IMR-90 (cell line): ENCODE results near the gene TBC1D1. TPM values are rescaled to one million over a fixed set of nuclear protein-coding genes. Genes with fewer than 3 reads are reported as not detected.
A peak's percentile ranks its signal among the peaks of the same experiment; 100 is the strongest.

Experiments used
- ATAC-seq: fragments of 200-7000 bp; cut with Tn5 transposase; 2 replicates; pipeline ENCODE4 v1.9.1; 2020; ENCODE audit warnings: low read depth, mild to moderate bottlenecking, moderate library complexity
- BruUV-seq: library from RNA; stranded (reverse); fragments of 400-500 nt; replicated peaks from 2 replicates; lab custom pipeline; 2021; lab: Mats Ljungman, UMichigan
- CTCF ChIA-PET: fragments of 300-600 bp; formaldehyde crosslinking; extraction: SDS; loops from one replicate; lab custom pipeline; 2021; ENCODE audit warnings: antibody characterized with exemption; lab: Yijun Ruan, JAX
- POLR2A ChIA-PET: fragments of 300-600 bp; sonication (Branson Sonifier 250); formaldehyde crosslinking; loops from one replicate; lab custom pipeline; 2022; ENCODE audit warnings: antibody characterized with exemption; ENCODE audit not compliant: unreplicated experiment; lab: Charles Lee
- DNase-seq: peaks from one replicate; pipeline ENCODE4 v3.0.0; 2013
- H2AFZ ChIP-seq: replicated peaks from 2 replicates; pipeline ENCODE3; 2013; ENCODE audit warnings: low read length, mild to moderate bottlenecking; ENCODE audit not compliant: poor library complexity
- H2AK5ac ChIP-seq: 2 replicates; pipeline ENCODE4 v1.6.1; 2013; ENCODE audit warnings: low read depth, low read length, inconsistent platforms
- H2AK9ac ChIP-seq: replicated peaks from 2 replicates; pipeline ENCODE3; 2013; ENCODE audit warnings: mild to moderate bottlenecking, low read depth, low read length, moderate library complexity; ENCODE audit not compliant: poor library complexity
- H2BK120ac ChIP-seq: 2 replicates; pipeline ENCODE4 v1.6.1; 2013; ENCODE audit warnings: low read depth, low read length, inconsistent platforms
- H2BK15ac ChIP-seq: 3 replicates; pipeline ENCODE4 v1.6.1; 2013; ENCODE audit warnings: low read depth, low read length, inconsistent platforms
- H2BK20ac ChIP-seq: 2 replicates; pipeline ENCODE4 v1.6.1; 2013; ENCODE audit warnings: low read depth, mild to moderate bottlenecking, inconsistent platforms, low read length, moderate library complexity
- H2BK5ac ChIP-seq: 2 replicates; pipeline ENCODE4 v1.6.1; 2013; ENCODE audit warnings: mild to moderate bottlenecking, low read depth, low read length, inconsistent platforms; ENCODE audit not compliant: poor library complexity, severe bottlenecking
- H3K14ac ChIP-seq: replicated peaks from 2 replicates; pipeline ENCODE4 v1.6.1; 2013; ENCODE audit warnings: low read depth, low read length, inconsistent platforms
- H3K18ac ChIP-seq: 2 replicates; pipeline ENCODE4 v1.6.1; 2013; ENCODE audit warnings: low read depth, low read length, control low read depth
- H3K23ac ChIP-seq: 2 replicates; pipeline ENCODE4 v1.6.1; 2013; ENCODE audit warnings: low read depth, low read length, inconsistent platforms
- H3K27ac ChIP-seq: 2 replicates; pipeline ENCODE4 v1.5.1; 2013; ENCODE audit warnings: mild to moderate bottlenecking, control low read depth, low read length; ENCODE audit not compliant: insufficient read depth
- H3K27me3 ChIP-seq: 2 replicates; pipeline ENCODE4 v1.6.1; 2013; ENCODE audit warnings: low read length; ENCODE audit not compliant: control insufficient read depth, insufficient read depth
- H3K36me3 ChIP-seq: 2 replicates; pipeline ENCODE4 v1.6.1; 2013; ENCODE audit warnings: low read length, mixed read lengths; ENCODE audit not compliant: control insufficient read depth, insufficient read depth
- H3K4ac ChIP-seq: 2 replicates; pipeline ENCODE4 v1.6.1; 2013; ENCODE audit warnings: low read depth, low read length, inconsistent platforms
- H3K4me1 ChIP-seq: 2 replicates; pipeline ENCODE4 v1.6.1; 2013; ENCODE audit warnings: low read length, mixed read lengths; ENCODE audit not compliant: control insufficient read depth, insufficient read depth
- H3K4me2 ChIP-seq: 2 replicates; pipeline ENCODE4 v1.6.1; 2013; ENCODE audit warnings: low read depth, mild to moderate bottlenecking, control low read depth, low read length, moderate library complexity
- H3K4me3 ChIP-seq: 2 replicates; pipeline ENCODE4 v1.5.1; 2013; ENCODE audit warnings: low read depth, mild to moderate bottlenecking, control low read depth, low read length, moderate library complexity; ENCODE audit not compliant: insufficient read depth
- H3K56ac ChIP-seq: 2 replicates; pipeline ENCODE4 v1.6.1; 2013; ENCODE audit warnings: low read length, inconsistent platforms; ENCODE audit not compliant: insufficient read depth; ENCODE audit errors: extremely low read depth
- H3K79me1 ChIP-seq, 2 experiments: 2 replicates each; pipeline ENCODE4 v1.6.1; 2013; ENCODE audit warnings: low read length in 2 of 2, inconsistent platforms in 1 of 2, low read depth in 1 of 2
- H3K9ac ChIP-seq: 2 replicates; pipeline ENCODE4 v1.6.1; 2013; ENCODE audit warnings: low read depth, low read length, control low read depth
- H3K9me1 ChIP-seq: 2 replicates; pipeline ENCODE4 v1.6.1; 2013; ENCODE audit warnings: low read length, inconsistent platforms; ENCODE audit not compliant: insufficient read depth
- H3K9me3 ChIP-seq: 2 replicates; pipeline ENCODE4 v1.6.1; 2013; ENCODE audit warnings: low read length; ENCODE audit not compliant: control insufficient read depth, insufficient read depth
- H4K20me1 ChIP-seq: 2 replicates; pipeline ENCODE4 v1.6.1; 2013; ENCODE audit warnings: low read length, inconsistent platforms; ENCODE audit not compliant: insufficient read depth
- H4K5ac ChIP-seq: 2 replicates; pipeline ENCODE4 v1.6.1; 2013; ENCODE audit warnings: mild to moderate bottlenecking, low read depth, low read length, control low read depth
- H4K8ac ChIP-seq, 2 experiments: 2 replicates each; pipeline ENCODE4 v1.6.1; 2013; ENCODE audit warnings: low read depth in 2 of 2, low read length in 2 of 2, control low read depth in 1 of 2, inconsistent platforms in 1 of 2
- H4K91ac ChIP-seq: 2 replicates; pipeline ENCODE4 v1.6.1; 2013; ENCODE audit warnings: low read depth, low read length, inconsistent platforms; ENCODE audit not compliant: insufficient read depth
- BHLHE40 ChIP-seq: fragments of 150-350 bp; IDR thresholded peaks from 2 replicates; pipeline ENCODE4 v1.6.1; 2016; ENCODE audit warnings: mild to moderate bottlenecking, low read depth, low read length
- CEBPB ChIP-seq: IDR thresholded peaks from 2 replicates; pipeline ENCODE4 v1.6.1; 2012; ENCODE audit warnings: low read depth, low read length, improper control_type of control experiment
- CHD1 ChIP-seq: IDR thresholded peaks from 2 replicates; pipeline ENCODE4 v1.6.1; 2012; ENCODE audit warnings: low read depth, low read length, improper control_type of control experiment
- ELK1 ChIP-seq: fragments of 150-350 bp; IDR thresholded peaks from 2 replicates; pipeline ENCODE4 v1.6.1; 2016; ENCODE audit warnings: low read depth, mild to moderate bottlenecking, low read length, moderate library complexity, borderline replicate concordance
- FOS ChIP-seq: fragments of 150-350 bp; IDR thresholded peaks from 2 replicates; pipeline ENCODE4 v1.6.1; 2016; ENCODE audit warnings: low read depth, low read length
- MAFK ChIP-seq: IDR thresholded peaks from 2 replicates; pipeline ENCODE4 v1.6.1; 2012; ENCODE audit warnings: low read depth, low read length, improper control_type of control experiment
- MAZ ChIP-seq: IDR thresholded peaks from 2 replicates; pipeline ENCODE4 v1.6.1; 2012; ENCODE audit warnings: low read depth, mild to moderate bottlenecking, low read length, improper control_type of control experiment, moderate library complexity, borderline replicate concordance
- MXI1 ChIP-seq: IDR thresholded peaks from 2 replicates; pipeline ENCODE4 v1.6.1; 2012; ENCODE audit warnings: low read depth, mild to moderate bottlenecking, low read length, moderate library complexity, borderline replicate concordance
- NFE2L2 ChIP-seq: fragments of 150-350 bp; IDR thresholded peaks from 2 replicates; pipeline ENCODE4 v1.6.1; 2016; ENCODE audit warnings: low read depth, mild to moderate bottlenecking, low read length
- POLR2A ChIP-seq: IDR thresholded peaks from 2 replicates; pipeline ENCODE4 v1.6.1; 2012; ENCODE audit warnings: mild to moderate bottlenecking, low read depth, low read length
- RAD21 ChIP-seq: IDR thresholded peaks from 2 replicates; pipeline ENCODE4 v1.6.1; 2012; ENCODE audit warnings: low read length, improper control_type of control experiment
- RCOR1 ChIP-seq: IDR thresholded peaks from 2 replicates; pipeline ENCODE4 v1.6.1; 2012; ENCODE audit warnings: mild to moderate bottlenecking, low read length, improper control_type of control experiment; ENCODE audit not compliant: insufficient replicate concordance
- SMC3 ChIP-seq: fragments of 150-350 bp; IDR thresholded peaks from 2 replicates; pipeline ENCODE4 v1.6.1; 2016; ENCODE audit warnings: low read depth, mild to moderate bottlenecking, antibody characterized with exemption, low read length, moderate library complexity
- USF2 ChIP-seq: fragments of 150-350 bp; IDR thresholded peaks from 2 replicates; pipeline ENCODE4 v1.6.1; 2017; ENCODE audit warnings: mild to moderate bottlenecking, antibody characterized with exemption, low read length, low read depth
- WGBS, 2 experiments: methylation state at CpG; one replicate each; pipeline versions ENCODE4 v1.1.5 to v1.1.7; 2013; ENCODE audit warnings: missing lambda C conversion rate in 2 of 2; ENCODE audit not compliant: insufficient read length in 1 of 2; ENCODE audit errors: extremely low coverage in 2 of 2; 5-methylcytosine and 5-hydroxymethylcytosine counted together
- dilution Hi-C: fragments of 300-500 bp; cut with HindIII; formaldehyde crosslinking; loops from one replicate; pipeline ENCODE4 v1.14.3; 2018; ENCODE audit warnings: low sequenced_read_pairs; ENCODE audit not compliant: unreplicated experiment
- in situ Hi-C: fragments of 300-500 bp; cut with MboI; formaldehyde crosslinking; loops from 3 replicates; pipeline ENCODE4 v1.14.3; 2019; ENCODE audit warnings: low sequenced_read_pairs, inconsistent platforms, mixed read lengths
- intact Hi-C: fragments of 100-400 bp; cut with micrococcal nuclease; formaldehyde crosslinking; loops from 2 replicates; pipeline ENCODE4 v1.10.0; 2022
- polyA plus RNA-seq, 3 experiments: library from polyadenylated mRNA; depleted of rRNA; stranded (reverse); fragments of >200 nt; gene quantifications; 2 replicates each; pipeline ENCODE4 v1.2.3, GENCODE V29; 2012; ENCODE audit warnings: low replicate concordance in 1 of 3
- total RNA-seq: library from RNA; depleted of rRNA; stranded (reverse); fragments of >200 nt; gene quantifications from 2 replicates; pipeline ENCODE4 v1.2.3, GENCODE V29; 2012

Gene TBC1D1
- total and polyA plus RNA-seq, 2 of the 4 experiments (the other 2 are of a cell fraction): 42.4 to 104 TPM

- H2BK20ac ChIP-seq: no peak overlapping the region
- no peak overlapping the region for H2BK120ac ChIP-seq
- no peak overlapping the region for H3K56ac ChIP-seq
- DNase-seq: no peak
- dilution Hi-C loops (no loop called here), intact Hi-C loops (no loop called here), in situ Hi-C loops (no loop called here)
- H3K27ac ChIP-seq: no peak overlapping the region
- no peaks in the 10 kb centered on the region for H4K20me1 ChIP-seq
- TF ChIP-seq SMC3 (no peak), MXI1 (no peak), MAZ (no peak), MAFK (no peak), USF2 (no peak), BHLHE40 (no peak), POLR2A (no peak), CHD1 (no peak), RAD21 (no peak), FOS (no peak), CEBPB (no peak), RCOR1 (no peak), NFE2L2 (no peak), ELK1 (no peak)
- H3K23ac ChIP-seq: no peak overlapping the region
- no peak overlapping the region for H3K4me2 ChIP-seq
- H2AK9ac ChIP-seq: no peak overlapping the region
- H3K9me3 ChIP-seq: no peaks in the 10 kb centered on the region
- no peaks in the 10 kb centered on the region for H3K27me3 ChIP-seq
- CTCF ChIA-PET: no interaction called here
- H4K91ac ChIP-seq: no peak overlapping the region
- 86% methylated on average over 1 of the region's 5 CpGs; no CpG with 5 or more reads in 1 of the 2 experiments for WGBS, 2 experiments
- H4K5ac ChIP-seq: no peak overlapping the region
- H2BK15ac ChIP-seq: no peak overlapping the region
- H3K4me1 ChIP-seq: no peaks in the 10 kb centered on the region
- H2BK5ac ChIP-seq: no peak overlapping the region
- H4K8ac ChIP-seq: no peak overlapping the region
- no TSS peak for BruUV-seq
- H3K36me3 ChIP-seq: peaks cover 16% of the 10 kb centered on the region
- POLR2A ChIA-PET: no interaction called here
- no peak overlapping the region for H3K4me3 ChIP-seq
- no peak overlapping the region for H3K9ac ChIP-seq
- no peak overlapping the region for H2AK5ac ChIP-seq
- H3K14ac ChIP-seq: 0 out of 2 replicates have a peak overlapping the region, but pooled peaks have one; percentile 48
- peaks cover 3% of the 10 kb centered on the region; the same call in 1 of the 2 replicates for H3K9me1 ChIP-seq
- no peaks in the 10 kb centered on the region; a peak in 1 of 4 replicates for H3K79me1 ChIP-seq
- no peak overlapping the region for H2AFZ ChIP-seq
- H3K18ac ChIP-seq: no peak overlapping the region
- ATAC-seq: no peak
- H3K4ac ChIP-seq: no peak overlapping the region
Measured at GRCh38 chr4:37847311-37847884, 43.5 kb upstream of the TBC1D1 start.
